CD4-positive, alpha-beta T cell treated with Interleukin-4 for 4 hours (primary cell): ENCODE data around the gene CAMK2D.

Source experiments
- DNase-seq: peaks from one replicate; pipeline ENCODE4 v3.0.0-alpha.2; 2020

The CAMK2D gene

DNA sequence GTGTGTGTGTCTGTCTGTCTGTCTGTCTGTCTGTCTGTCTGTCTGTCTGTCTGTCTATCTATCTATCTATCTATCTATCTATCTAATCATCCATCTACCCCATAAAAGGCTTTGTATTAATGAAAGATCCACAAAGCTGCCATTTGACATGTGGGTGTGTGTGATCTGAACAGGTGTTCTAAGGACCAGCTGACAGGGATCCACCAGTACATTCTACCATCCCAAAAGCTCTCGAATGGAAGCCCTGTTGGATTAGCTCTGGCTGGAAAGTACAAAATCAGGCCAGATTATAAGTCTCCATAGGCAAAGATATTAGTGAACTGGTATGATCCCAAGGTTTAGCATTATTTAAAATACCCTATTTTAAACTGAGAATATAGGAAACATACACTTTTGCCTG is 299.3 kb downstream of the CAMK2D start:
- no peak for DNase-seq

DNA sequence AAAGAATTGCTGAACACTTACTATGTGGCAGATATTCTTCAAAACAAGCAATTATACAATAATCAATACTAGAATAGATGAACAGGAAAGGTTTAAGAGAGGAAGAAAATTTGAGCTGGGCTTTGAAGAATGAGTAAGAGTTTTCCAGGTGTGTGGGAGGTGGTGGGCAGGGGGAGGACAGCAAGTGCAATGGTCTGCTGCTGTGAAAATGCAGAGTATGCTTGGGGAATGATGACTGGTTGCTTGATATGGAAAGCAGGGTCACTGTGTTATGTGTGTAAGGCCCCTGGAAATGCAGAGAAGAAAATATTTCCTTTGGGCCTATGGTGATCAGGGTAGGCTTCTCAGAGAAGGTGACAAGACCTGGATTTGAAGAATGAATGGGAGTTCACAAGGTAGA is 300.3 kb downstream of the CAMK2D start:
- no peak for DNase-seq

DNA sequence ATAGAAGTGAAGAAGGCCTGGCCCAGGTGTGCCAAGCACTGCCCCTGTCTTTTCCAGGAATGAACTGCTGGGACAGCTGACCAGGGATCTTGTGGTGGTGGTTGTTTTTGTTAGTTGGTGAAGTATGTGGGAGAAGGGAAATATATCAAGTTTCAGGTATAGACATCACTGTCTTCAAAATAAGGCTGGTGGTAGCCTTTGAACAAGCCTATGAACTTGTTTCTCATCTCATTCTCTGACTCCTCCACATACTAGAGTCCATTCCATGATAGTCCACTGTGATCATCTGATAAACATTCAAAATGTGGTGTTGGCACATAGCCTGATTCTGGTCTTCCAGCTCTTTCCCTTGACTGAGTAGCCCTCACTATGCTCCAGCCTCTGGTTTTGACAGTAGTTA is 303.7 kb downstream of the CAMK2D start:
- DNase-seq, result no peak

DNA sequence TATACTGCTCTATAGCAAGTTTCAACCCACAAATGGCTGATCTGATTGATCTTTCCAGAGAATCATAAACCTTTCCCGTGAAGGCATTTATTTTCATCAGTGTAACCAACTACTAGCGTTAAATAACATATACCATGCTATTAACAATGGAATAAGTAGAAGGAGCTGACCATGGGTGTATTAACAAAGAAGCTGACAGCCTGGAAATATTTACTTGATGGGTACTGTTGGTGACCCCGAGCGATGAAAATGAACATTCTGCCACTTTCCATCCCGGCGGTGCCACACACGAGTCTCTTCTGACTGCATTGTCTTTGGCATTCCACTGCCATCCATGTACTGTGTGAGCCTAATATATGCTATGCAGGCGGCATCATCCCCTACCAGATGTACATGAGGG is 304.4 kb downstream of the CAMK2D start:
- DNase-seq, result no peak

DNA sequence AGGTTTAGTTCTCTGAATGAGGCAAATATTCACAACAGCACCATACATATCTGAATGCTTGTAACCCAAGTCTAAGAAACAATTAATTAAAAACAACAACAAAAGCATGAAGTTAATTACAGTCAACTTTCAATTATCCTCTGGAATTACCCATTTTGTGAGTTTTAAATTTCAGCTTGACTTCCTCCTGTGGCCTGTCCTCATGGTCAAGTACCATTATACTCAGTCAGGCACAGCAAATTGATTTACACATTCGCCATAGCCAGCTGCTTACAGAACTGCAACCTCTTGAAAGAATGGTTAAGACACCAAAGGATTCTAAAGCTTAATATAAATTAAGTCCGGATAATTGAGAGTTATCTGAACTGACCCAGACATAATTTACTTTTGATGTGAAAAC is 306.5 kb downstream of the CAMK2D start:
- no peak for DNase-seq

DNA sequence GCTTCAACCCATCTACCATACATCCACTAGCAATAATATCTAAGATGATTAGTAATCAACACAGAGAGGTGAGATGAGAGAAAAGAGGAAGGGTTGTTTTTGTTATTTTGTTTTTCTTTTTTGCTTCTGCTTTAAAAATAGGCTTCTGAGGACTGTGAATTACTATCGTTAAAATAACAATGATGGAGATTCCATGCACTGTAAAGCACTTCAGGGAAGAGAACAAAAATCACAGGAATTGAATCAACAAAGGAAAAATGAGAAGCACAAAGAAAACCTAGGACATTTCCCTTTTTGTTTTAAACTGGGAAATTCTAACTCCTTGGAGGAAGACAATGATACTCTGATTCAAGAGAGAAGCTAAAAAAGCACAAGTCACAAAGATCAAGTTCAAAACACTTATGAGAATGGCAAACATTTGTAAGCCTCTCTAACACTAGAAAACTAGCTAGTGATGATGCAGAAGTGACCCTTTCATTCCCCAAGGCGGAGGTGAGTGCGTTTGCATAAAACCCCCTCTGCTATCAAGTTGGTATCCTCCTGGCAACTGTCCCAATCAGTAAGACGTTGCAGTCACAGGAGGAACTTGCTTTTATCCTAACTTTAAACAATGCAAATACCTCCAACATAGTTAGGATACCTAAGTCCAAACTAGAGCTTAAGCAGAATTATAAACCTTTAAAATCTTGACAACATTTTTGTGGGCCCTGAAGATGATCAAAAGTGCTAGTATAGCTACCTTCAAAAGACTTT is 308.5 kb downstream of the CAMK2D start:
- DNase-seq, result no peak

DNA sequence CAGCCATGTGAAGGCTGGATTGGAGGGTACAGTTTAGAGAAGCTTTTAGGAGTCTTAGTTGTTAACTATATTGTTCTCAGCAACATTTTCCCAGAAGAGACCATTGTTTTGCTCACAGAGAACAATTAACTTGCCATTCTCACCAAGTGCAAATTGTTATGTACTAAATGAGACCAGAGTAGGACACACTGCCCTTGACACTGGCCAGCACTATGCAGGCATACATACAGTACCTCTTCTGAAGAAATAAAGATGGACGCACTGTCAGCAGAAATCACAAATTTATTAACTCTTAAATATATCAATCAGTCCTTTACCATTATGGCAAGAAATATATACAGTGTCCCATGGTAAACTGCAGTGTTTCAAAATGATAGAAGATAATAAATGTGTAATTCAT is 309.4 kb downstream of the CAMK2D start:
- DNase-seq, result no peak

DNA sequence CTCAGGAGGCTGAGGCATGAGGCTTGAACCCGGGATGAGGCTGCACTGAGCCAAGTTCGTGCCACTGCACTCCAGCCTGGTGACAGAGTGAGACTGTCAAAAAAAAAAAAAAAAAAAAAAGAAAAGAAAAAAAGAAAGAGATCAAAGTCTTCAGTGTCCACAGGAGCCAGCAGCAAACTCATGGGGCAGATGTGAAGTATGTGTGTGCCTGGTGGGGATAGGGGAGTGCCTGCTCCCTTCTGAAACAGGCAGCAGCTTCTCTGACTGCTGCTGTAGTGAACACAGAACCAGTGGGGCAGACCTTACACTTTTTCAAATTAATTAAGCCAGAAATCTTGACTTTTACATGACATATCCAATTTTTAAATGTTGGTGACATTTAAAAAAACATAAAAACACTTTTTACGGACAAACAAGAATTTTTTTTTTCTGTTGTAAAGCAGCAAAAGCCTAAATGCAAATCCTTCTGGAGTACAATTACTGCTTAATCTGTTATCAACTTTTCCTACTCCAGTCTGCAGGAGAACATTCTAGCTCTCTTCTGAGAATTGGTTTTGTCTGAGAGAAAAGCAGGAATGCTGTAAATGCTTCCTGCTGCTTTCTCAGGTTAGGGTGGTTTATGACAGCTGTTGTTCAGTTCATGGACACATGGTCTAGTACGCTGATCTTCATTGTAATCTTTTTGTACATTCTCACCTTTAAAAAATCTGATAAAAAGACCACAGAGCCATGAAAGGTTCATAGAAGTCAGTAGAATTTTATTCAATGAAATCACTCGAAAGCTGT is 311.1 kb downstream of the CAMK2D start:
- no peak for DNase-seq

DNA sequence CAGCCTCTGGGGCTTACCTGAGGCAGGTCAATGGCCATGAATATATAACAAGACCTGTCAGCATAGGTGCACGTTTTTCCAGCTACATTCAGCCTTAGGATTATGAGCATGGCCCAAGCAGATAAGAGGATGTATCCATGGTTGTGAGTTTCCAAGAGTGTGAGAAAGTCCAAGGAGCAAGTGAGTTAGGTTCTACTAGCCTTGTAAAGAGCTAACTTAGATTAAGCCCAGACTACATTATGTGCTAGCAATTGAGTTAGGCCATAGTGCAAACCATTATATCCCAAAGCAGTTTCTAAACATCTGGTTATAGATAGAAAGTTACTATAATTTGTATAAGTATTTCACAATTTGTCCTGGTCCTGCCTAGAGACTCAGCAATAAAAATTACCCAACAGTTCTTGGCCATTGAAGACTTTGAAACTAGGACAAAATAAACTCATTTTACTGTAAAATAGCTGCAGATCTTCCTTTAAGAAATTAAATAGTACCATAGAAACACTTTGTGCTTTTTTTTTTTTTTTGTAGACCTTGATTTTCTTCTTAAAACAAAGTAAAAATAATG is 312.0 kb downstream of the CAMK2D start:
- DNase-seq, result no peak

DNA sequence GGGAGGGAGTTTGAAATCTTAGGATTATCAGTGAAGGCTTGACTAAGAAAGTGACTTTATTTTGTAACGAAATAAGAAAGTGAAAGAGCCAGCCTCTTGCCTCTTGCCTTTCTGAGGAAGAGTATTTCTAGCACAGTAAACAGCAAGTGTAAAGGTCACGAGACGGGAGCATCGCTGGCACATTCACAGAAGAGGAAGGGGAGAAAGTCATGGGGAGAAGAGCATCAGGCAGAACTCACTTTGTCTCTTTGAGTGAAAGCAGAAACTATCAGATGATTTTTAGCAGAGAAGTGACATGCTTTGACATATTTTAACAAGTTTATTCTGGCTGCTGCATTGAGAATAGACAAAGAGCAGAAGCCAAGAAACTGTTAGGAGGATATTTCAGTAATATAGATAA is 313.8 kb downstream of the CAMK2D start:
- DNase-seq, result no peak

DNA sequence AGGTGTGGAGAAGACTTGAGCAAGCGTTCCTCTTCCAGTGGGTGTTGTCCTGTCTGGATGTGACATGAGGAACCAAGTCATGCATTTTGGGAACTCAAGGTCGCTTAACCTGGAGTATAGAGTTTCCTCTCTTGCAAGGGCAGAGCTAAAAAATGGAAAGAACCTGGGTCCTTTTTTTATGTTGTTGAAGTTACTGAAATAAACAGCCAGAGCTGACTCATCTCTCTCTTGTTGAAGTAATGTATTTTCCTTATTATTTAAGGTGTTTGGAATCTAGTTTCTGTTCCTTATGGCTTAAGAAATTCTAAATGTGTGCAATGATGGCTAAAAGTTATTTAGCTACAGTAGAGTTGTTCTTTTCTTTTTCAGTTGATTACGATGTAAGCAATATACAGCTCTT is 314.5 kb downstream of the CAMK2D start:
- DNase-seq, result no peak

DNA sequence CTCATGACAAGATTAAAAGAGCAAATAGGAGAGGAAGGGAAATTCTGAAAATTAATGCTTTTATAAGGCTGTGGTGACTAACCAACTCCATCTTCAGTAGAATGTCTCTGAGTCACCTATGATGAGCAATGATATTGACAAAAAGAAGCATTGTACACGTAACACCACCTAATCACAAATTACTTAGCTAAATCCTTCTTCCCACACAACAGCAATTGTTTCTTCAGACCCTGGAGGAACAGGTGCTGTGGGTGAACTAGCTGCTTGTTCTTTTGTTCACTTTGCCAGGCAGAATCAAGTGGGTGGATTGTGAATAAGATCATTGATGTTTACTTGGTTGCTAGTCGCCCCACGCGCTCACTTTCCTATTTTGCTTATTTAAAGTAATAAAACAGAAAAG is 315.5 kb downstream of the CAMK2D start:
- DNase-seq, result no peak

DNA sequence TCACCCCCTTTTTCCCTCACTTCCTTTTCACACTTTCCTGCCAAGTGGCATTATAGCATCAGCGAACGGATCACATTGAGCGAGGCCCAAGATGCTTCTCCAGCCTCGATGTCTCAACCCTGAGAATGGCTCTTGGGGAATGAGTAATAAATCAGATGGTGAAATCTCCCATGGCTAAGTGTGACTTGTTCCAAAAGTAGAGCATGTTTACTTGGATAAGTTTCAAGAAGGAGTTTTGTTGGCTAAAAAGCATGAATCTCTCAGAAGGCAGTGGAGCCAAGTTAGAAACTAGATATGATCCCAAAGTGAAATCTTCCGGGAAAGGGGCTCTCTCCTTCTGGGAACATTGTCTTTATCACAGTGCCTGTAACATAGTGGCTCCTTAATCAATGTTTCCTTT is 316.3 kb downstream of the CAMK2D start:
- DNase-seq, result no peak

DNA sequence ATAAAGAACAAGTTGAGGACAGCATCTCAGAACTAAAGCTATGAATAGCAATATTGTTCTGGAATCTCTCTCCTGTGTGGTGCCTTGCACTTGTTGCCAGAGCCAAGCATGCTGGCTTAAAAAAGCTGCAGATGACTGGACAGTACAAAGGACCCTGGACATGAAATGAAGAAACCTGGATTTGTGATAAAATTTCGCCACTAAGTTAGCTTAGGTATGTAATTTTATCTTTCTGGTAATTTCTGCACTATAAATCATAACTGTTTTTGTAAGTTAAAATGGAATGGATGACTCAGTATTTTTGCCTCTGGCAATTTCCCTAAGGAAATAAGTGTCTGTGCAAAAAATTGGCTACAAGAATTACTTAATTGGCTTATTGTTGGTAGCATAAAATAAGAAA is 317.2 kb downstream of the CAMK2D start:
- no peak for DNase-seq

DNA sequence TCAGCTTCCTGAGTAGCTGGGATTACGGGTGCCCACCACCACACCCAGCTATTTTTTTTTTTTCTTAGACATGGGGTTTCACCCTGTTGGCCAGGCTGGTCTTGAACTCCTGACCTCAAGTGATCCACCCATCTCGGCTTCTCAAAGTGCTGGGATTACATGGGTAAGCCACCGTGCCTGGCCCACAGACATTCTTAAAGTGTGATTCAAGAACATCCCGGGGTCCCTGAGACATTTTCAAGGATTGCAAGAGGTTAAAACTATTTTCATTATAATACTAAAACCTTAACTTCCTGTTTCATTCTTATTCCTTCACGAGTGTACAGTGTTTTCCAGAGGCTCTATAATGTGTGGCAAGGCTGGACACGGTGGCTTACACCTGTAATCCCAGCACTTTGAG is 318.7 kb downstream of the CAMK2D start:
- no peak for DNase-seq

DNA sequence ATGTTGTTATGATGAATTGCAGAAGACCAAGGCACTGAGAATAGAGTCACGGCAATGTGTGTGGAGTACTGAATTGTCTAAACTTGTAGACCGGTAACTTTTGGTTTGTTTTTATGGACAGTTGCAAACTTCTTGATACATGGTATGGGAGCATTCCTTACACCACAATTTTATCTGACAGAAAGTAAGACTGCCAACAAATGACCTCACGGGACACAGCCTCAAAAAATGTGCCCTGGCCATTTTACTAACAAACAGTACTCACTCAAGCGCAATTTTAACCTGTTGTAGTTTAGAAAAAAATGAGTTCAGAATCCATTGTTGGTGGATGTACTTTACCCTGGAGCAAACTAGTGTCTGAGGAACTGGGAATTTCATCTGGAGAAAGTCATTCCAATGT is 321.2 kb downstream of the CAMK2D start:
- DNase-seq, result no peak

DNA sequence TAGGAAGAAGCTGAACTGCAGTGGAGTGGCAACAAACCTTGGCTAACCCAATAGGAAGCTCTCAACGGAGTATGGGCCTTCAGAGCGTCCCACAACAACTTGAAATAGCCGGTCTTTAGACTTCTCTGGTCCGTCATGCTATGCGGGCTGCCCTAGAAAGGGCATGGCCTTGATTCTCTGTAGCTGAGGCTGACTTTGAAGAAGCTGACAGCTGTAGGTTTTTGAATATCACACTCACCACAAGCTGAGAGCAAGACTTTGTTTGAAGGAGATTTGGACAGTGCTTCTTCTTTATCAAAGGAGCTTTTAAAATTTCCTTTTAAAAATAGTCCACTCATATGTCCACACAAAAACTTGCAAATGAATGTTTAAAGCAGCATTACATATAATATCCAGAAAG is 322.9 kb downstream of the CAMK2D start:
- no peak for DNase-seq

DNA sequence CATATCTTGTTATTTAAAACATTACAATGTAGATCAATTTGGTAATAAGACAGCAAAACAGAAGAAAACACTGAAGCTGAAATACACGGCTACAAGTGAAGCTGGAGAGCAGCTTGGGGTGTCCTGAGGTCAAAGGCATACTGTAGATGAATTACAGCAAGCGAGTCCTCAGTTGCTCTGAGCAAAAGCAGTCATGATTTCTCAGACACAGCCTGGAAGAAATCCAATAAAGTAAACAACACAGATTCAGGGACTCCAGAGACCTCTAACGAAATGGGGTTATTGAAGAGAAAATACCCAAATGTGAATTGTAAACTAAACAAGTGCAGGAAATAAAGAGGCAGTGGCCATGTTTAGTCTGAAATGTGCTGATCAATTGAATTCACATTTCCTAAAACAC is 324.4 kb downstream of the CAMK2D start:
- DNase-seq, result no peak

DNA sequence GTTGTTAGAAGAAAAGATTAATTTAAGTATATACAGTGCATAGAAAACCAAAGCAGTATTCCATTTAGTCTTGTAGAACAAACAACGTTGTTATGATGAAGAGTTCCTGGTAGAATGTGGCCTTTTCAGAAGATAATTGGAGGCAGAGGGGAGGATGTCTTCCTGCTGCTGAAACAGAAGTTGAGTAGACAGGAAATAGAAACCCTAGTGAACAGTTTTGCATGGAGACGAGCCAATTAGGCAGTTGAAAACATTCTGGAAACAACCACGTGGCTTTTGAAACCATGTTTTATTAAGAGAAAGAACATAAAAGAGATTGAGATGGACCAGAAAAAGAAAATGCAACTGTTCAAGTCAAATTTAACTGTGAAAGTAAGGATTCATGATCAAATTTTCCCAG is 325.2 kb downstream of the CAMK2D start:
- DNase-seq, result no peak

DNA sequence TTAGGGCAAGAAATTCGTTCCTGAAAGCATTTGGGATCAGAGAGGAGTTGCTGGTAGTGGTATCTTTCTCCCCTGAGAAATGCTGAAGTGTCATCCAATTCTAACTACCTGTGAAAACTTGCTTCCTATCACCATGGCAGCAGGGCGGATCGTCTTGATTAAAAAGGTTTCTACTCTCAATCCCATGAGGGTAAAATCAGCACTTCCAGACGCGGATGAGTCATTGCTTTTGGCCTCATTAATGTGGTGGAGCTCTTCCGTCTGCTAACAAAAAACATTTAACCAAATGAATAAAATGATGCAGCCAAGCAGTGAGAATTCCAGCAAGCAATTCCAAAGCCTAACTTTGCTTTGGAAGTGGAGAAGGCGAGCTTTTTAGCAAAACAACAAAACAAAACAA is 325.6 kb downstream of the CAMK2D start:
- DNase-seq, result peak; percentile 5

DNA sequence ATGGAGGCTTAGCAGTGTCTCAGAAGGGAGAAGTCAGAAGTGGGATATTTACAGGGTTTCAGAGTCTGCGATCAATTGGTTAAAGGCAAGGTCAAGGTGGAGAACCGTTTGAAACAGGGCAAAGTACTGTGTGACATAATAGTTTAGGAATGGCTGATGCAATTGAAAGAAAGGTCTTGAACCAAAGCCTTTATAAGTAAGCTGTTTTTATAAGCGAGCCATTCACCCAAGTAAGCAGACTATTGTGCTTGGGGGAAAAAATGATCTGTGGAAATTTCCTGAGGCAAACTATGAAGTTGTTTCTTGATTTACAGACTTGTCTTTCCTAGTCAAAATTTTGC is 327.3 kb downstream of the CAMK2D start:
- no peak for DNase-seq

DNA sequence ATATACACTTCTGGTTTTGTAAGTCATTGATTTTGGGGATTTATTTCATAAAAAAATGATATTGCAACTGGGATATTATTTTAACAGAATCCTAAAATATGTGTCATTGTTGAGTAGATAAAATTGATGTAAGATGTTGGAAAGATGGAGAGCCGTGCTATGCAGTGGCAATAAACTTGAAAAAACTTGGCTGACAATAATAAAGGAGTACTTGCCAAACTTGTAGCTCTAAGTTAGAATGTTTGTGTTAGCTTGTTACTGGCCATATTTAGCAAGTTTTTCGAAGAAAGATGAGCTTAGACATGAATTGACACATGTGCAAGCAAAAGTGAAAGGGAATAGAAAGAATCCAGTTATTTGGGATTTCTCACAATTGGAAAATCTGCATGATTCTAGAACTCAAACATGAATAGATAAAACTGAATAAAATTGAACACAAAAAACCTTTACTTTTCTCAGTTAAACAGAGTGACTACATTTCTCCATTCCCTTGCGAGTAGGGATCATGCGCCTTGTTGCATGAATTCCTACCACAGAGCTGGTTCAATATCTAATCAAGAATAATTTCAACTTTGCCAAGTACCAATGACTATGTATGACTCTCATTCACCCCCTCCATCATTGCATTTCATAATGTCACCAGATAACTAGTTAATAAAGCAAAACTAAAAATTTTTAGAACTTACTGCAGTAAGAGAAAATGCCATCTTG is 327.8 kb downstream of the CAMK2D start:
- DNase-seq, result no peak

DNA sequence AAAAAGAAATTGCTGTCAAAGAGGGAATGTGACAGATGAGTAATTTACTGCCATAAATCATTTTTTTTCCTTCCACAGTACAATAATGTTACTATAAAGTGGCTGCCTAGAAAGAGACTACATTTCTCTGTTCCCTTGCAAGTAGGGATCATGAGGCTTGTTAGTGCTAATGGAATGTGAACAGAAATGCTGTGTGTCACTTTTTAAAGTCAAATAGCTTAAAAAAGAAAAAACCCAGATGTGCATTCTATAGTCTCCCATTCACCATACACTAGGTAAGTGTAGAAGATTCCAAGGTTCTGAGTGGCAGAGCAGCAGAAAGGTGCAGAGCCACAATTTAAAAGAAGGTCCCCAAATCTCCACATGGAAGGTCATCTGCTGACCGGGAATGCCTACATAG is 328.4 kb downstream of the CAMK2D start:
- no peak for DNase-seq

DNA sequence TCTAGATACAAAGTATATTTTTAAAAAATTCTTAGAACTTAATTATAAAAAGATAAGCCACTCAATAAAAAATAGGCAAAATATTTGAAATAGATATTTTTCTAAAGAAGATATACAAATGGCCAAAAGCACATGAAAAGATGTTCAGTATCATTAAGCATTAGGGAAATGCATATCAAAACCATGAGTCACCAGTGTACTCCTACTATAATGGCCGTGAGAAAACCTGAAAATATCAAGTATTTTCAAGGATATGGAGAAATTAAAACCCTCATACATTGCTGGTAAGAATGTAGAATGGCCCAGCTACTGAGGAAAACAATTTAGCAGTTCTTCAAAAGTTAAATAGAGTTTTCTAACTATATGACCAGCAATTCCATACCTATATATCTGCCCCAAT is 337.9 kb downstream of the CAMK2D start:
- no peak for DNase-seq
